ENCODE results near the gene PSMD5.

Gene PSMD5

DNA sequence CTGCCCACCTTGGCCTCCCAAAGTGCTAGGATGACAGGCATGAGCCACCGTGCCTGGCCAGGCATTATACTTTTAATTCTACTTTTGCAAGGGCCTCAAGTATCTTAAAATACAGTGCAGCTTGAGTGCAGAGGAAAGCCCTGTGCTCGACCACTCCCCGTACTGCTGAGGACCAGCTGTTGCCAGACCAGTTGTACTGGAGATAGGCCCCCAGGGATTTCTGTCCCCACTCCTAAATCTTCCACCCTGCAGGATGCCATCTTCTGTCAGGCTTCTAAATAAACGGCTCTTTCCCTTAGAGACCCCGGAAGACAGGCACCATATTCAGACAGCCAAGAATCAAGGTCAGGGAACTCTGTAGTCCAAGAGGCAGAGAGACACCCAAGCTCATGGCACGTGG is 16.6 kb upstream of the PSMD5 start:
- H3K27ac Mint-ChIP-seq (ENCODE audit: low read depth) = no peak overlapping the region
- H3K4me1 Mint-ChIP-seq = peaks cover 7% of the 10 kb centered on the region
- H3K36me3 Mint-ChIP-seq (ENCODE audit: insufficient read depth) = peaks cover 21% of the 10 kb centered on the region
- no peak overlapping the region for H3K4me3 Mint-ChIP-seq
- no peak for DNase-seq (ENCODE audit: low spot score in 2 of 2)
- no peaks in the 10 kb centered on the region for H3K27me3 Mint-ChIP-seq
- no peak for ATAC-seq (replicated peaks; ENCODE audit: extremely low read depth, poor library complexity, severe bottlenecking)
- H3K9me3 Mint-ChIP-seq = no peaks in the 10 kb centered on the region

DNA sequence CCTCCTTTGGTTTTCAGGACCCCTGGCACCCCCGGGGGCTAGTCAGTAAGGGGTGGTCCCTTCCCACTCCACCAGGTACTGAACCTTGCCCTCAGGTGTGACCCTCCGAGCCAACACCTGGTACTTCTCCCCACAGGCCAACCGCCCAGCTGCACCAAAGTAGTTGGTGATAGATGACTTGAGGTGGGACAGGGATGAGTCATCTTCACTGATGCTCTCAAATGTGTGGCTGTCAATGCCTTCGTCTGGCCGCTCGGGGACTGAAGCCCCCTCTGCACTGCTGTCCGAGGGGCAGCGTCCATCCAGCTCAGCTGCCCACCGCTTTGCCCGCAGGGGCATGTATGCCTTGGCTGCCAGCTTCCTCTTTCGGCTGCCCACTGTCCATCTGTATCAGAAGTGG is 15.2 kb upstream of the PSMD5 start:
- H3K27me3 Mint-ChIP-seq = no peaks in the 10 kb centered on the region
- no peak for ATAC-seq (replicated peaks; ENCODE audit: extremely low read depth, poor library complexity, severe bottlenecking)
- H3K36me3 Mint-ChIP-seq (ENCODE audit: insufficient read depth) = peaks cover 19% of the 10 kb centered on the region
- no peak for DNase-seq (ENCODE audit: low spot score in 2 of 2)
- H3K4me1 Mint-ChIP-seq = peaks cover 7% of the 10 kb centered on the region
- peak overlapping the region; percentile 81 for H3K27ac Mint-ChIP-seq (ENCODE audit: low read depth)
- H3K4me3 Mint-ChIP-seq = no peak overlapping the region
- no peaks in the 10 kb centered on the region for H3K9me3 Mint-ChIP-seq

DNA sequence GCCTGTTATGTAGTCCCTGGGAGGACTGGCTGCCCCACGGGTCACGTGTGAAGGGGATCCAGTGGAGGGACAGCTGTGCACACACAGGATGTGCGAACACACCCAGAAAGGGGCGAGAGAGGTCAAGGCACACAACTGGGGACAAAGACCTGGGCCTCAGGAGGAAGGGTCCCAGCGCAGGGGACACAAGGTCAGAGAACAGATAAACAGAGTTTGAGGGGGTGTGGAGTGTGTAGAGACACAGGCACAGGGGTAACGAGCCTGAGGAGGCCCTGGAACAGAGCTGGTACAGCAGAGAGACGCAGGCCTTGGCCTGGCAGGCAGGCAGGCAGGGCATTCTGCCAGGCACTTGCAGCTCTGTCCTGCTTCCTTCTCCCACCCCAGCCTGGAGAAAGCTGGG is 14.8 kb upstream of the PSMD5 start:
- Mint-ChIP-seq H3K4me3 (no peak overlapping the region), H3K36me3 (ENCODE audit: insufficient read depth) (peaks cover 19% of the 10 kb centered on the region), H3K9me3 (no peaks in the 10 kb centered on the region), H3K27me3 (no peaks in the 10 kb centered on the region), H3K27ac (ENCODE audit: low read depth) (peak overlapping the region; percentile 81), H3K4me1 (peaks cover 7% of the 10 kb centered on the region)
- no peak for ATAC-seq (replicated peaks; ENCODE audit: extremely low read depth, poor library complexity, severe bottlenecking)
- no peak for DNase-seq (ENCODE audit: low spot score in 2 of 2)

DNA sequence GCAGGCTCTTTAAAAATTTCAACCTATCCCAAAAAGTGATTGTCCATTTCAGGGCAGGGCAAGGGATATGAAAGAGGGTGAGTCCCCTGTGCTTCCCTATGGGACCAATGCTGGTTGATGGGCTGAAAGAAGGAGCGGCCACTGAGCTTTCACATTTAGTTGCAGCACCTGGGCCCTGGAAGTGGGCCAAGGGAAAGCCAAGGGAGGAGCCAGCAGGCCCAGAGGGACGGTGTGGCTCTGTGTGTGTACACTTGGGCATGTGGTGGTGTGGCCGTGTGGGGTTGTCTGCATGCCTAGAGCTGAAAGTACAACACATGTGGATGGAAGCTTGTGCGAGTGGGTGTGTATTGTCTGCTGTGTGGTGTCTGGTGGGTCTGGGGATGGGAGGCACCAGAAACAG is 14.0 kb upstream of the PSMD5 start:
- no peak overlapping the region for H3K4me3 Mint-ChIP-seq
- no peaks in the 10 kb centered on the region for H3K9me3 Mint-ChIP-seq
- no peaks in the 10 kb centered on the region for H3K27me3 Mint-ChIP-seq
- H3K36me3 Mint-ChIP-seq (ENCODE audit: insufficient read depth) = peaks cover 20% of the 10 kb centered on the region
- no peak for ATAC-seq (replicated peaks; ENCODE audit: extremely low read depth, poor library complexity, severe bottlenecking)
- peak overlapping the region; percentile 81 for H3K27ac Mint-ChIP-seq (ENCODE audit: low read depth)
- H3K4me1 Mint-ChIP-seq = peaks cover 7% of the 10 kb centered on the region
- DNase-seq (ENCODE audit: low spot score in 2 of 2) = no peak

DNA sequence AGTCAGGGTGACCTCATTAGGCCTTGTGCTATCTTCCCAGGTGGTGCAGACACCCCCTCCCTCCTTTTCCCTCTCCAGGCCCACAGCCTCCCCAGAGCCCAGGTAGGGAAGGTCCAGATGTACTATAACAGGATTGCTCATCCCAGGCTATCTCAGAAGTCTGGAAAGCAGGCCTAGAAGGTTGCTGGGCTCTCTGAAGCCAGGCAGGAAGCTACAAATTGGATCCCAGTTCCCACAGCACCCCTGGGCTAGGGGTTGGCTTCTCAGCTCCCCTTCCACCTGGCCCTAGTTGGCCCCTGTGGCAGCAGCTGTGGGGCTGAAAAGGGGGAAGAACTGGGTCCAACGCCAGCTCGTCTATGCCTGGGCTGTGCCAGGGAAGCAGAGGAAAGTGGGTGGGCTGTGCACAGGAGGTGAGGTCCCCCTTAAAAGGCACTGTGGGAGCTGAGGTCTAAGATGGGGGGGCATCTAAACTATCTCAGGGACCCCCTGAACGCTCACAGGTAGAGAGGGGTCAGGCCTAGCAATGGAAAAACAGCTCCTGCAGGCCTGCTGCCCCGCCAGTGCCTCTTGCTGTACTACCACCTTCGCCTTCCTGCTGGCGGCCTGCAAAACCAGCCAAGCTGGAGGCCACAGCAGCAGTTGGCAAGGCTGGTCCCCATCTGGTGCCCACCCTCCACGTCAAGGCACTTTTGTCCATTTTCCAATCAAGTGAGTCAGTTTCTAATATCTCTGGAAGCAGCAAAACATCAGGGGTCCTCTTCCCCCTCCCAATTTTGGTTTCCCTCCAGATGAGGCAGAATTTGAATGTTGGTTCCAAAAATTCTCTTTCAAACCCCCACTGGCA is 13.3 kb upstream of the PSMD5 start:
- Mint-ChIP-seq H3K27me3 (no peaks in the 10 kb centered on the region), H3K9me3 (no peaks in the 10 kb centered on the region), H3K27ac (ENCODE audit: low read depth) (peak overlapping the region; percentile 81), H3K4me3 (no peak overlapping the region), H3K4me1 (peaks cover 7% of the 10 kb centered on the region), H3K36me3 (ENCODE audit: insufficient read depth) (peaks cover 21% of the 10 kb centered on the region)
- no peak for ATAC-seq (replicated peaks; ENCODE audit: extremely low read depth, poor library complexity, severe bottlenecking)
- DNase-seq (ENCODE audit: low spot score in 2 of 2) = no peak

DNA sequence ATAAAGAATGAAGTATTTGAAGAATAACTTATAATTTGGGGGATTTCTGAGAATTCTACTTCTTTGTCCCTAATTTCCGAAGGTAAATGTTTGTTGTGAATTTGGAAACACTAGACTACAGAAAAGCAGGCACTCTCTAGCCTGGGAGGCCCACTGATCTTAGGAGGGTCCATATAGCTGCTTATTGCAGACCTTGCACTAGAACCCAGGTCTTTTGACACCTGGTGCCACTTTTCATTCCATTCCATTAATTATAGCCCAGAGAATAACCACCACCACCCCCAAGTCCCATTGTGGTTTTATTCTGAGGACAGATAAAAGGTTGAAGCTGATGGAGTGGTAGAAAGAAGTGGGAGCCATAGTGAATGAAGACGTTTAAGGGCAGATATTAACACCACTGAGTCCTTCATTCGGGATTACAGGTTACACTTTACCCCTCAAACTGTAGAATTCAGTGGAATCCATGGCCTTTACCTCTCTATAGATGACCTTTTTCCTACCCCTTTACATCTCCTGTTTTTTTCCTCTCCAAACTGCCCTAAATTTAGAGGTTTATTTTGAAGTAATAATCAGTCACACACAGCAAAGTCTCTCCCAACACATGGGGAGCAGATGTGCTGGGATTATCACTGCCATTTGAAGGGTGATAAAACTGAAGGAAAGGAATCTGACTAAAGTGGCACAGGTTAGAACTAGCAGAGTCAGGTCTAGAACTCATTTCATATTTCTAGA is 12.0 kb upstream of the PSMD5 start:
- Mint-ChIP-seq H3K27me3 (no peaks in the 10 kb centered on the region), H3K4me1 (peaks cover 6% of the 10 kb centered on the region), H3K9me3 (no peaks in the 10 kb centered on the region), H3K27ac (ENCODE audit: low read depth) (no peak overlapping the region), H3K4me3 (no peak overlapping the region), H3K36me3 (ENCODE audit: insufficient read depth) (peaks cover 21% of the 10 kb centered on the region)
- DNase-seq (ENCODE audit: low spot score in 2 of 2) (no peak), ATAC-seq (replicated peaks; ENCODE audit: extremely low read depth, poor library complexity, severe bottlenecking) (no peak)

DNA sequence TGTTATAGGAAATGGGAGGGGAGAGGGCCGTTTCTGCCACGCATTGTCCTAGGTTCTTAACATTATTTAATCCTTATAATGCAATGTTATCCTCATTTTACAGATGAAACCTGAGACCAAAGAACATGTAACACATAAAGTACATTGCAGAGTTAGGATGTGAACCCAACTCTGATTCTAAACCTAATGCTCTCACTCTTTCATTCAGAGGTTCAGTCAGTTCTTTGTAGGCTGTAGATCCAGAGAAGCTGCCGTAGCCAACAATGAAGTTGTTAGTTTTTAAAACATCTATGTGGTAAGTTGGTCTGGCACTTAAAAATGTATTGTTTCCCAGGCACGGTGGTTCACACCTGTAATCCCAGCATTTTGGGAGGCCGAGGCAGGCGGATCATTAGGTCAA is 10.5 kb upstream of the PSMD5 start:
- Mint-ChIP-seq H3K4me1 (peaks cover 13% of the 10 kb centered on the region), H3K36me3 (ENCODE audit: insufficient read depth) (peaks cover 21% of the 10 kb centered on the region), H3K27ac (ENCODE audit: low read depth) (no peak overlapping the region), H3K9me3 (no peaks in the 10 kb centered on the region), H3K27me3 (no peaks in the 10 kb centered on the region), H3K4me3 (no peak overlapping the region)
- DNase-seq (ENCODE audit: low spot score in 2 of 2) (no peak), ATAC-seq (replicated peaks; ENCODE audit: extremely low read depth, poor library complexity, severe bottlenecking) (no peak)

DNA sequence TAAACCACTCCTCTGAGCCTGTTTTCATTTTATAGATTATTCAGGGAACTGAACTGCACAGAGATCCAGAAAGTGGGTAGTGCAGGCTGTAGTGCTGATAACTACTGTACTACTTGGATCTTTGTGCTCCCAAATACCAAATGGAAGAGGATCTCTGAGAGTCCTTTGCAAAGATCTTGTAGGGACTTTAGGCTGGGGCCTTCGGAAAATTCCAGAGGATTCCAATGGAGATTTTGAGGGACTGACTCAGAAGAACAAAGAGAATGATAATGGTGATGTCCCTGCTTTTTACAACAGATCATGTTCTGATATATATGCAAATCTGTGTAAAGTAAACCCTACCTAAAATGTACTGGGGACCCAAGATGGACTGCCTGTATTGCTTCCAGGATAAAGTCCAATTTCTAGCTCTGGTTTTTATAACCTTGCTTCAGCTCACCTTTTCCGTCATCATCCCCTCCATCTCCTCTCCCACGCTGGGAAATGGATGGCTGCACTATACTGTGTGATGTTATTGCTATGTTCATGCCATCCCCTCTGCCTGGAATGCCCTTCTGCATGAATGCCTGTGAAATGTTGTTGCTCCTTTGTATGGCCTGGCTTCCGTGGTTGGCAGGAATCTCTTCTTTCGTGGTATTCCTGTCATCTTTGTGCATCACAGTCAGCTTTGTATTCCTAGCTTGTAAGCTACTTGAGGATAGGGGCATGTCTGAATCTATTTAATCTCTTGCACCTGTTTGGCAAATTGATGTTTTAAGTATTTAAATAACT is 9.7 kb upstream of the PSMD5 start:
- DNase-seq (ENCODE audit: low spot score in 2 of 2) (no peak), ATAC-seq (replicated peaks; ENCODE audit: extremely low read depth, poor library complexity, severe bottlenecking) (no peak)
- Mint-ChIP-seq H3K27me3 (no peaks in the 10 kb centered on the region), H3K27ac (ENCODE audit: low read depth) (no peak overlapping the region), H3K4me3 (no peak overlapping the region), H3K9me3 (no peaks in the 10 kb centered on the region), H3K36me3 (ENCODE audit: insufficient read depth) (peaks cover 19% of the 10 kb centered on the region), H3K4me1 (peaks cover 20% of the 10 kb centered on the region)

DNA sequence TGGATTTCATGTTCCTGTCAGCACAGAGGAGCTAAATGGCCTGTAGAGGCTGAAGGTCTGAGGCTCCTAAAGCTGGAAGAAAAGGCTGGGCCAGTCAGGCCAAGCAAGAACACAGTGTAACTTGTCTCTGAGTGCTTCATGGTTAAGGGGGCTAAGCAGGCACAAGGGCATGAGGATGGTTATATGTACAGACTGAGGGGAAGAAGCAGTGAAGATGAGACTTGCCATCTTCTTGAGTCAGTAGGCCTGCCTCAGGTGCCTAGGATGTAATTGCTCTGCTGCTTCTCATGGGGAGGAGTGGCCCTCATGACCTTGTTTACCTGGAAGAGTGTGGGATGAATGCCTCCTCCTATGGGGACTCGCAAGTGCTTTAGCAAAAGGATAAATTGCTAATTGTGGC is 8.7 kb upstream of the PSMD5 start:
- Mint-ChIP-seq H3K27ac (ENCODE audit: low read depth) (no peak overlapping the region), H3K4me1 (peaks cover 30% of the 10 kb centered on the region), H3K9me3 (no peaks in the 10 kb centered on the region), H3K4me3 (no peak overlapping the region), H3K36me3 (ENCODE audit: insufficient read depth) (peaks cover 23% of the 10 kb centered on the region), H3K27me3 (no peaks in the 10 kb centered on the region)
- no peak for DNase-seq (ENCODE audit: low spot score in 2 of 2)
- no peak for ATAC-seq (replicated peaks; ENCODE audit: extremely low read depth, poor library complexity, severe bottlenecking)

DNA sequence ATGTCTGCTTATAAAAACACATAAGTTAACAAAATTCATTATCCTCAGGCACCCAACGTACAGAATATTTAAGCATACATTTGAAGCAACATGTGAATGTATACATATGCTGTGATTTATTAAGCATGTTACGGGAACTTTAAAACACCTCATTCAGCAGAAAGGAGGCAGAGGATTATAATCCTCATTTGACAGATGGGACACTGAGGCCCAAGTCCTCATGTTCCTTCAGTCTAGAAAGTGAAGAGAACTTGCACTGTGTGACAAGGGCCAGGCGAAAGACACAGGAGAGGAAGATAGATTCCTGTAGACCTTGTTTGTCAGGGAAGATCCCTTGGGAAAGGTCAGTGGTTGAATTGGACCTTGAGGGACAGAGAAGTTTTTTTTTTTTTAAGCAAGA is 7.6 kb upstream of the PSMD5 start:
- H3K27me3 Mint-ChIP-seq = no peaks in the 10 kb centered on the region
- peaks cover 40% of the 10 kb centered on the region for H3K4me1 Mint-ChIP-seq
- H3K4me3 Mint-ChIP-seq = no peak overlapping the region
- H3K9me3 Mint-ChIP-seq = no peaks in the 10 kb centered on the region
- ATAC-seq (replicated peaks; ENCODE audit: extremely low read depth, poor library complexity, severe bottlenecking) = no peak
- H3K27ac Mint-ChIP-seq (ENCODE audit: low read depth) = peak overlapping the region; percentile 58
- DNase-seq (ENCODE audit: low spot score in 2 of 2) = no peak
- H3K36me3 Mint-ChIP-seq (ENCODE audit: insufficient read depth) = peaks cover 26% of the 10 kb centered on the region

DNA sequence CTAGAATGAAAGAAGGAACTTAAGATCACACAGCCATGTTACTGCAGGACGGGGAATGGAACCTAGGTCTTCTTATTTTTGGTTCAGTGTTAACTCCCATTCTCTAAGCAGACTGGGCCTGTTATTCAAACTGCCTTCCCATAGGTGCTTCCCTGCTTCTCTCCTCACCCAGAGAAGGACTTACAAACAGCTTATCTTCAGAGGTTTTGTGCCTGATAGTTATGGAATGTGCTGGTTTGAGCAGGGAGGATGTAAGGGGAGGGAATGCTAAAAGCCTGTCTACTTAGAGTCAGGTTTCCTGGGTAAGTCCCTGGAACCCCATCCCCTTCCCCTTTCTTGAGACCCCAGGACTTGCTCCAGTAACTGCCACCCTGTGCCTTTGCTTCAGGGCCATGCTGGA is 4.2 kb upstream of the PSMD5 start:
- peaks cover 66% of the 10 kb centered on the region for H3K4me1 Mint-ChIP-seq
- peaks cover 39% of the 10 kb centered on the region for H3K36me3 Mint-ChIP-seq (ENCODE audit: insufficient read depth)
- H3K4me3 Mint-ChIP-seq = peak overlapping the region; percentile 16
- H3K27ac Mint-ChIP-seq (ENCODE audit: low read depth) = peak overlapping the region; percentile 99
- no peaks in the 10 kb centered on the region for H3K27me3 Mint-ChIP-seq
- ATAC-seq (replicated peaks; ENCODE audit: extremely low read depth, poor library complexity, severe bottlenecking) (no peak), DNase-seq (ENCODE audit: low spot score in 2 of 2) (no peak)
- no peaks in the 10 kb centered on the region for H3K9me3 Mint-ChIP-seq

DNA sequence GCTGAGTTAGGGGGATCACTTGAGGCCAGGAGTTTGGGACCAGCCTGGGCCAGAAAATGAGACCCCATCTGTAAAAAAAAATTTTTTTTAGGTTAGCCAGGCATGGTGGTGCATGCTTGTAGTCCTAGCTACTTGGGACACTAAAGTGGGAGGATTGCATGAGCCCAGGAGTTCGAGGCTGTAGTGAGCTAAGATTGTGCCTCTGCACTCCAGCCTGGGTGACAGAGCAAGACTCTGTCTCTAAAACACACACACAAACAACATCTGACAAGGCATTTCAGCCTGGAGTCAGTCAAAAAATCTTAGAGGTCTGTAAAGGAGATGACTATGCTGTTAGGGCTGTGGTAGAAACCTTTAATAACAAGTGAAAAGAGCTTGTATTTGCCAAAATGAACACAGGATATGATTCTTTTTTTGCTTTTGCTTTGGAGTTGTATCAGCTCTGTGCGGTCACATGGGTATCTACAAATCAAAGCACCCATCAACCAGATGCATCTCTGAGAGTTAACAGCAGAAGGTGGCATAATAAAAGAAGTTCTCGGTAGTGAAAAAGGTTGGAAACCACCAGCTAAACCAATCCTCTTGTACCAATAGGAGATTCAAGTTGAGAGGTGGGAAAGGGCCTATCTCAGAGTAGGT is 3.6 kb upstream of the PSMD5 start:
- H3K36me3 Mint-ChIP-seq (ENCODE audit: insufficient read depth) = peaks cover 43% of the 10 kb centered on the region
- peak overlapping the region; percentile 99 for H3K27ac Mint-ChIP-seq (ENCODE audit: low read depth)
- peak overlapping the region; percentile 25 for H3K4me3 Mint-ChIP-seq
- H3K4me1 Mint-ChIP-seq = peaks cover 71% of the 10 kb centered on the region
- no peaks in the 10 kb centered on the region for H3K27me3 Mint-ChIP-seq
- DNase-seq (ENCODE audit: low spot score in 2 of 2) = no peak
- no peaks in the 10 kb centered on the region for H3K9me3 Mint-ChIP-seq
- ATAC-seq (replicated peaks; ENCODE audit: extremely low read depth, poor library complexity, severe bottlenecking) = peak; percentile 25

Measured in central memory CD8-positive, alpha-beta T cell (primary cell).